A549 (cell line): Measurements from ENCODE around the gene TMPRSS5. TPM values are rescaled to one million over a fixed set of nuclear protein-coding genes. Genes with fewer than 3 reads are reported as not detected.

Experiments used
- ATAC-seq, 2 experiments: fragments of 200-7000 bp in 1 of 2; fragments of >200 bp in 1 of 2; cut with Nextera tagmentation in 1 of 2; cut with Tn5 transposase in 1 of 2; 3 replicates each; pipeline versions ENCODE4 v1.8.0 to v1.9.1; 2018 to 2020; ENCODE audit warnings: mild to moderate bottlenecking in 1 of 2, moderate library complexity in 1 of 2
- CTCF ChIA-PET: fragments of 300-600 bp; sonication (Branson Sonifier 250); formaldehyde crosslinking; extraction: SDS; loops from one replicate; lab custom pipeline; 2021; ENCODE audit warnings: antibody characterized with exemption, inconsistent platforms; lab: Yijun Ruan, JAX
- POLR2A ChIA-PET: fragments of 350-600 bp; formaldehyde crosslinking; extraction: SDS; loops from one replicate; lab custom pipeline; 2021; ENCODE audit warnings: antibody characterized with exemption, inconsistent platforms; lab: Yijun Ruan, JAX
- DNase-seq, 2 experiments: peaks; one replicate each; pipeline versions ENCODE4 v3.0.0 to v3.0.0-alpha.2; 2011 to 2016; ENCODE audit warnings: low read depth in 1 of 2, low spot score in 1 of 2
- FAIRE-seq: peaks from 2 replicates; lab custom pipeline; 2011; peaks lifted over from hg19 to GRCh38; lab: Jason Lieb, UNC
- H3K27ac ChIP-seq, 2 experiments: fragments of >200 bp; sonication (Bioruptor Twin); formaldehyde crosslinking; 3 replicates each; pipeline ENCODE4 v1.5.1; 2016 to 2017
- H3K4me1 ChIP-seq: fragments of >200 bp; sonication (Bioruptor Twin); formaldehyde crosslinking; 3 replicates; pipeline ENCODE4 v1.6.1; 2016
- H3K4me2 ChIP-seq: fragments of >200 bp; sonication (Bioruptor Twin); formaldehyde crosslinking; 3 replicates; pipeline ENCODE4 v1.6.1; 2016
- H3K4me3 ChIP-seq: fragments of >200 bp; sonication (Bioruptor Twin); formaldehyde crosslinking; 3 replicates; pipeline ENCODE4 v1.5.1; 2016
- H3K9me3 ChIP-seq: fragments of >200 bp; sonication (Bioruptor Twin); formaldehyde crosslinking; 3 replicates; pipeline ENCODE4 v1.6.1; 2016
- BCL3 ChIP-seq: fragments of >200 bp; sonication (Bioruptor Twin); formaldehyde crosslinking; IDR thresholded peaks from 3 replicates; pipeline ENCODE4 v1.6.1; 2016
- CHD4 ChIP-seq: fragments of 200-600 bp; sonication (generic); IDR thresholded peaks from 2 replicates; pipeline ENCODE4 v1.6.1; 2016; ENCODE audit warnings: antibody characterized with exemption, mild to moderate bottlenecking, borderline replicate concordance
- E2F6 ChIP-seq: IDR thresholded peaks from 2 replicates; pipeline ENCODE4 v1.6.1; 2012; ENCODE audit warnings: low read depth, borderline replicate concordance
- EHF ChIP-seq: fragments of 250-450 bp; sonication (Bioruptor Pico); IDR thresholded peaks from 2 replicates; pipeline ENCODE4 v1.5.0; 2020; ENCODE audit warnings: mild to moderate bottlenecking
- EHMT2 ChIP-seq: fragments of 200-600 bp; sonication (generic); IDR thresholded peaks from 2 replicates; pipeline ENCODE4 v1.6.1; 2016; ENCODE audit warnings: antibody characterized with exemption, low read depth, mild to moderate bottlenecking, moderate library complexity
- EP300 ChIP-seq, 2 experiments: fragments of >200 bp; sonication (Bioruptor Twin); formaldehyde crosslinking; IDR thresholded peaks; 2 replicates in 1 of 2; 3 replicates in 1 of 2; pipeline ENCODE4 v1.6.1; 2016 to 2017
- ESRRA ChIP-seq: fragments of 150-350 bp; IDR thresholded peaks from 2 replicates; pipeline ENCODE4 v1.6.1; 2014; ENCODE audit warnings: mild to moderate bottlenecking, low read length, borderline replicate concordance
- FOSB ChIP-seq: fragments of 250-450 bp; sonication (Bioruptor Pico); IDR thresholded peaks from 2 replicates; pipeline ENCODE4 v1.5.0; 2020; ENCODE audit warnings: mild to moderate bottlenecking, moderate library complexity
- HDAC2 ChIP-seq: fragments of 200-600 bp; sonication (generic); IDR thresholded peaks from 2 replicates; pipeline ENCODE4 v1.6.1; 2016
- HOXB13 ChIP-seq: fragments of 250-450 bp; sonication (Bioruptor Pico); IDR thresholded peaks from 2 replicates; pipeline ENCODE4 v1.5.0; 2020; ENCODE audit warnings: low read depth, mild to moderate bottlenecking, moderate library complexity
- JUNB ChIP-seq: fragments of >200 bp; sonication (Bioruptor Twin); formaldehyde crosslinking; IDR thresholded peaks from 2 replicates; pipeline ENCODE4 v1.6.1; 2016
- KDM5A ChIP-seq: fragments of 200-600 bp; sonication (generic); IDR thresholded peaks from 2 replicates; pipeline ENCODE4 v1.6.1; 2016; ENCODE audit warnings: antibody characterized with exemption, mild to moderate bottlenecking
- NFE2L2 ChIP-seq: fragments of 150-350 bp; conservative IDR thresholded peaks from 2 replicates; pipeline ENCODE4 v1.6.1; 2014; ENCODE audit warnings: low read length
- NPAS2 ChIP-seq: fragments of 250-450 bp; sonication (Bioruptor Pico); IDR thresholded peaks from 2 replicates; pipeline ENCODE4 v1.8.0; 2022; ENCODE audit warnings: mild to moderate bottlenecking, moderate library complexity, borderline replicate concordance
- POLR2A ChIP-seq: IDR thresholded peaks from 2 replicates; pipeline ENCODE4 v1.6.1; 2012; ENCODE audit warnings: mild to moderate bottlenecking, low read length
- POLR2AphosphoS2 ChIP-seq: conservative IDR thresholded peaks from 2 replicates; pipeline ENCODE4 v1.6.1; 2012; ENCODE audit warnings: low read length, improper control_type of control experiment, inconsistent platforms
- RAD21 ChIP-seq, 2 experiments: fragments of >200 bp in 1 of 2; sonication (Bioruptor Twin) in 1 of 2; formaldehyde crosslinking in 1 of 2; IDR thresholded peaks in 1 of 2; conservative IDR thresholded peaks in 1 of 2; 2 replicates in 1 of 2; 3 replicates in 1 of 2; pipeline ENCODE4 v1.6.1; 2012 to 2018; ENCODE audit warnings: inconsistent platforms in 1 of 2
- RARB ChIP-seq: fragments of 250-450 bp; sonication (Bioruptor Pico); IDR thresholded peaks from 2 replicates; pipeline ENCODE4 v1.8.0; 2021; ENCODE audit warnings: mild to moderate bottlenecking, moderate library complexity
- RCOR1 ChIP-seq: fragments of 150-350 bp; IDR thresholded peaks from 2 replicates; pipeline ENCODE4 v1.6.1; 2014; ENCODE audit warnings: antibody characterized with exemption, low read length, low read depth
- REST ChIP-seq: fragments of 200-600 bp; sonication (generic); IDR thresholded peaks from 2 replicates; pipeline ENCODE4 v1.6.1; 2016; ENCODE audit warnings: antibody characterized with exemption, mild to moderate bottlenecking, moderate library complexity
- TFCP2L1 ChIP-seq: fragments of 250-450 bp; sonication (Bioruptor Pico); IDR thresholded peaks from 2 replicates; pipeline ENCODE4 v1.5.0; 2021; ENCODE audit warnings: mild to moderate bottlenecking
- WGBS: methylation state at CpG from one replicate; pipeline ENCODE4 v1.1.6; 2017; ENCODE audit errors: missing lambda C conversion rate; 5-methylcytosine and 5-hydroxymethylcytosine counted together
- polyA plus RNA-seq, 4 experiments: library from polyadenylated mRNA; depleted of rRNA in 3 of 4; stranded (reverse); fragments of >200 nt; fragmentation: RNase III in 1 of 4; extraction: RNeasy Plus Mini Kit Qiagen cat#74134 plus additional on column Dnase treatment in 1 of 4; gene quantifications; 2 replicates in 3 of 4; 3 replicates in 1 of 4; pipeline ENCODE4 v1.2.3, GENCODE V29; 2011 to 2017
- TF ChIP-seq, protein P1 (sequence below): fragments of 150-350 bp; IDR thresholded peaks from 2 replicates; pipeline ENCODE4 v1.6.1; 2014; ENCODE audit warnings: low read depth, mild to moderate bottlenecking, low read length
- TF ChIP-seq, protein P2 (sequence below): fragments of >200 bp; sonication (Bioruptor Twin); formaldehyde crosslinking; IDR thresholded peaks from 3 replicates; pipeline ENCODE4 v1.5.1; 2016

Gene TMPRSS5
- polyA plus RNA-seq, 2 of the 4 experiments (the other 2 are of a cell fraction): 0.12 TPM

DNA sequence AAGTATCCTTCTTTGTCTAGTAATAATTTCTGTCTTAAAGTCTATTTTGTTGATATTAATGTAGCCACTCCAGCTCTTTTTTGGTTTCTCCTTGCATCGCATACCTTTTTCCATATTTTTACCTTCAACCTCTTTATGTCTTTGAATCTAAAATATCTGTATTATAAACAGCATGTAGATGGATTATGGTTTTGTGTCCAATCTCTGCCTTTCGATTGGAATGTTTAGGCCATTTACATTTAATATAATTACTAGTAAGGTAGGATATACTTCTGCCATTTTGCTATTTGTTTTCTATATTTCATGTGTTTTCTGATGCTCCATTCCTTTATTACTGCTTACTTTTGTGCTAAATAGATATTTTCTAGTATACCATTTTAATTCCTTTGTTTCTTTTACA is 39.5 kb downstream of the TMPRSS5 start:
- FAIRE-seq: no peak
- H3K9me3 ChIP-seq: peaks cover 8% of the 10 kb centered on the region; the same call in 1 of the 3 replicates

GRCh38 chr11:113664981-113665710 is 41.0 kb downstream of the TMPRSS5 start:
- ATAC-seq: no peak; a peak in 1 of 6 replicates
- Histone ChIP-seq H3K4me3 (no peak overlapping the region), H3K9me3 (peaks cover 8% of the 10 kb centered on the region; the same call in 1 of the 3 replicates)
- POLR2A ChIA-PET: no interaction called here
- TF ChIP-seq FOSB (CRISPR knock-in tag) (no peak), BCL3 (no peak), RAD21 (conservative IDR thresholded peaks at IDR 0.05 in 1 of 2, IDR thresholded peaks at IDR 0.05 in 1 of 2) (no peak), POLR2A (no peak), EP300 (IDR thresholded peaks at IDR 0.05) (no peak), KDM5A (no peak), ESRRA (no peak)
- TF ChIP-seq, protein P1, sequence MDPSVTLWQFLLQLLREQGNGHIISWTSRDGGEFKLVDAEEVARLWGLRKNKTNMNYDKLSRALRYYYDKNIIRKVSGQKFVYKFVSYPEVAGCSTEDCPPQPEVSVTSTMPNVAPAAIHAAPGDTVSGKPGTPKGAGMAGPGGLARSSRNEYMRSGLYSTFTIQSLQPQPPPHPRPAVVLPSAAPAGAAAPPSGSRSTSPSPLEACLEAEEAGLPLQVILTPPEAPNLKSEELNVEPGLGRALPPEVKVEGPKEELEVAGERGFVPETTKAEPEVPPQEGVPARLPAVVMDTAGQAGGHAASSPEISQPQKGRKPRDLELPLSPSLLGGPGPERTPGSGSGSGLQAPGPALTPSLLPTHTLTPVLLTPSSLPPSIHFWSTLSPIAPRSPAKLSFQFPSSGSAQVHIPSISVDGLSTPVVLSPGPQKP: no peak
- TF ChIP-seq, protein P2, sequence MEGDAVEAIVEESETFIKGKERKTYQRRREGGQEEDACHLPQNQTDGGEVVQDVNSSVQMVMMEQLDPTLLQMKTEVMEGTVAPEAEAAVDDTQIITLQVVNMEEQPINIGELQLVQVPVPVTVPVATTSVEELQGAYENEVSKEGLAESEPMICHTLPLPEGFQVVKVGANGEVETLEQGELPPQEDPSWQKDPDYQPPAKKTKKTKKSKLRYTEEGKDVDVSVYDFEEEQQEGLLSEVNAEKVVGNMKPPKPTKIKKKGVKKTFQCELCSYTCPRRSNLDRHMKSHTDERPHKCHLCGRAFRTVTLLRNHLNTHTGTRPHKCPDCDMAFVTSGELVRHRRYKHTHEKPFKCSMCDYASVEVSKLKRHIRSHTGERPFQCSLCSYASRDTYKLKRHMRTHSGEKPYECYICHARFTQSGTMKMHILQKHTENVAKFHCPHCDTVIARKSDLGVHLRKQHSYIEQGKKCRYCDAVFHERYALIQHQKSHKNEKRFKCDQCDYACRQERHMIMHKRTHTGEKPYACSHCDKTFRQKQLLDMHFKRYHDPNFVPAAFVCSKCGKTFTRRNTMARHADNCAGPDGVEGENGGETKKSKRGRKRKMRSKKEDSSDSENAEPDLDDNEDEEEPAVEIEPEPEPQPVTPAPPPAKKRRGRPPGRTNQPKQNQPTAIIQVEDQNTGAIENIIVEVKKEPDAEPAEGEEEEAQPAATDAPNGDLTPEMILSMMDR: no peak
- TF ChIP-seq, all 56 proteins: peak for 0
- H3K4me2 ChIP-seq: peak overlapping the region; percentile 55
- CTCF ChIA-PET: no interaction called here
- FAIRE-seq (no peak), DNase-seq (peak in 1 of 2 experiments; percentile 11)
- H3K4me1 ChIP-seq: peaks cover 18% of the 10 kb centered on the region; the same call in 2 of the 3 replicates
- 11% methylated on average over 9 of the region's 9 CpGs for WGBS
- H3K27ac ChIP-seq: no peak overlapping the region

More for the DNA sequence above, 39.5 kb downstream of the TMPRSS5 start:
- no peak overlapping the region for H3K27ac ChIP-seq
- ChIA-PET CTCF (no interaction called here), POLR2A (no interaction called here)
- no peak overlapping the region for H3K4me3 ChIP-seq
- H3K4me2 ChIP-seq: no peak overlapping the region
- TF ChIP-seq KDM5A: no peak
- TF ChIP-seq E2F6: no peak
- no peak for TF ChIP-seq JUNB
- TF ChIP-seq HDAC2: no peak
- no peak for TF ChIP-seq CHD4
- no peak for TF ChIP-seq POLR2AphosphoS2
- no peak for TF ChIP-seq TFCP2L1 (CRISPR knock-in tag)
- no peak for TF ChIP-seq NFE2L2
- no peak for TF ChIP-seq REST
- TF ChIP-seq RARB (CRISPR knock-in tag): no peak
- TF ChIP-seq RCOR1: no peak
- TF ChIP-seq NPAS2 (CRISPR knock-in tag): no peak
- no peak for TF ChIP-seq HOXB13 (CRISPR knock-in tag)
- TF ChIP-seq EHF (CRISPR knock-in tag): no peak
- no peak for TF ChIP-seq EHMT2
- no peak for TF ChIP-seq RAD21 (conservative IDR thresholded peaks at IDR 0.05 in 1 of 2, IDR thresholded peaks at IDR 0.05 in 1 of 2)
- TF ChIP-seq, protein P2: no peak
- TF ChIP-seq, all 56 proteins: peak for 0
- ATAC-seq (no peak), DNase-seq (no peak)
- H3K4me1 ChIP-seq: peaks cover 18% of the 10 kb centered on the region; the same call in 2 of the 3 replicates
- 64% methylated on average over 2 of the region's 2 CpGs for WGBS
